Transverse colon (tissue), 4 donors: ENCODE results near the gene ZNF629.
A peak's percentile ranks its signal among the peaks of the same experiment; 100 is the strongest.

Source experiments
- CTCF ChIP-seq, 5 experiments: fragments of 200-600 bp in 3 of 5; fragments of 450-650 bp in 2 of 5; sonication (generic) in 3 of 5; IDR thresholded peaks; 1 replicate in 2 of 5; 2 replicates in 3 of 5; pipeline ENCODE4 v1.5.1; 2016 to 2017; ENCODE audit warnings: antibody characterized with exemption in 5 of 5, inconsistent platforms in 3 of 5, mild to moderate bottlenecking in 2 of 5, moderate library complexity in 1 of 5
- POLR2AphosphoS5 ChIP-seq, 3 donors: sonication (generic); formaldehyde crosslinking; IDR thresholded peaks; one replicate each; pipeline ENCODE4 v1.6.1; 2016; ENCODE audit warnings: antibody characterized with exemption in 3 of 3

- TF ChIP-seq CTCF (IDR thresholded peaks at IDR 0.05), result peak in 4 of 5 experiments; percentile 36 to 72 (median 48)
- peak in 1 of 3 donors; percentile 25 for TF ChIP-seq POLR2AphosphoS5 (IDR thresholded peaks at IDR 0.05)
These were observed 42.4 kb upstream of the ZNF629 start for GRCh38 chr16:30829130-30830071.
